Measurements from ENCODE around the gene GUK1.
"Not testable (repeated sequence)": the region's sequence is repeated elsewhere in the genome, so short reads cannot be mapped to it uniquely, and the experiment has no call there.

The GUK1 gene

DNA sequence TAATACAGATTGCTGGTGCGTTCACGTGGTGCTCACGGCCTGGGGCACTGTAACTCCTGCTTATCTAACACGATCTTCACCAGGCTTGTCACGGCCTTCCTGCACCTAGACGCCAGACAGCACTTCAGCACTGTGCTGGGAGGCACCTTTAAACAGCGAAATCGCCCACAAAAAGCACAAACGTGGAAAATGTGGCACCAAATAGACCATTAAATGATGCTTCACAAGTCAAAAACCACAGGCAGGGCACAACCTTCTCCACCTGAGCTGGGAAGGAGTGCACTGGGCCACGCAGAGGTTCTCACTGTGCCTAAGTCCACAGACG lies 45.5 kb downstream of the GUK1 start:
- TF ChIP-seq, protein P1, sequence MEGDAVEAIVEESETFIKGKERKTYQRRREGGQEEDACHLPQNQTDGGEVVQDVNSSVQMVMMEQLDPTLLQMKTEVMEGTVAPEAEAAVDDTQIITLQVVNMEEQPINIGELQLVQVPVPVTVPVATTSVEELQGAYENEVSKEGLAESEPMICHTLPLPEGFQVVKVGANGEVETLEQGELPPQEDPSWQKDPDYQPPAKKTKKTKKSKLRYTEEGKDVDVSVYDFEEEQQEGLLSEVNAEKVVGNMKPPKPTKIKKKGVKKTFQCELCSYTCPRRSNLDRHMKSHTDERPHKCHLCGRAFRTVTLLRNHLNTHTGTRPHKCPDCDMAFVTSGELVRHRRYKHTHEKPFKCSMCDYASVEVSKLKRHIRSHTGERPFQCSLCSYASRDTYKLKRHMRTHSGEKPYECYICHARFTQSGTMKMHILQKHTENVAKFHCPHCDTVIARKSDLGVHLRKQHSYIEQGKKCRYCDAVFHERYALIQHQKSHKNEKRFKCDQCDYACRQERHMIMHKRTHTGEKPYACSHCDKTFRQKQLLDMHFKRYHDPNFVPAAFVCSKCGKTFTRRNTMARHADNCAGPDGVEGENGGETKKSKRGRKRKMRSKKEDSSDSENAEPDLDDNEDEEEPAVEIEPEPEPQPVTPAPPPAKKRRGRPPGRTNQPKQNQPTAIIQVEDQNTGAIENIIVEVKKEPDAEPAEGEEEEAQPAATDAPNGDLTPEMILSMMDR (IDR thresholded peaks at IDR 0.05), result no peak
- H3K4me3 ChIP-seq (ENCODE audit: low read depth in 1 of 2, low read length in 1 of 2), result no peak overlapping the region
- no peaks in the 10 kb centered on the region for H3K27me3 ChIP-seq
- no peak overlapping the region for H3K27ac ChIP-seq
- H3K36me3 ChIP-seq, result no peaks in the 10 kb centered on the region
- no peaks in the 10 kb centered on the region for H3K9me3 ChIP-seq
- no peaks in the 10 kb centered on the region for H3K4me1 ChIP-seq (ENCODE audit: control insufficient read depth in 1 of 2, insufficient read depth in 1 of 2, low read depth in 1 of 2, low read length in 1 of 2)

GRCh38 chr1:228188249-228188648 lies 48.2 kb downstream of the GUK1 start:
- not testable (repeated sequence) for H3K4me3 ChIP-seq (ENCODE audit: low read depth in 1 of 2, low read length in 1 of 2); H3K4me1 ChIP-seq (ENCODE audit: control insufficient read depth in 1 of 2, insufficient read depth in 1 of 2, low read depth in 1 of 2, low read length in 1 of 2); H3K36me3 ChIP-seq; H3K27ac ChIP-seq; H3K27me3 ChIP-seq; H3K9me3 ChIP-seq

- Histone ChIP-seq H3K27ac (no peak overlapping the region), H3K4me1 (ENCODE audit: control insufficient read depth in 1 of 2, insufficient read depth in 1 of 2, low read depth in 1 of 2, low read length in 1 of 2) (no peaks in the 10 kb centered on the region), H3K4me3 (ENCODE audit: low read depth in 1 of 2, low read length in 1 of 2) (no peak overlapping the region), H3K36me3 (no peaks in the 10 kb centered on the region), H3K9me3 (no peaks in the 10 kb centered on the region), H3K27me3 (no peaks in the 10 kb centered on the region)
- TF ChIP-seq, protein P1 (IDR thresholded peaks at IDR 0.05), result no peak
Observed at GRCh38 chr1:228190182-228190581, 50.1 kb downstream of the GUK1 start.

DNA sequence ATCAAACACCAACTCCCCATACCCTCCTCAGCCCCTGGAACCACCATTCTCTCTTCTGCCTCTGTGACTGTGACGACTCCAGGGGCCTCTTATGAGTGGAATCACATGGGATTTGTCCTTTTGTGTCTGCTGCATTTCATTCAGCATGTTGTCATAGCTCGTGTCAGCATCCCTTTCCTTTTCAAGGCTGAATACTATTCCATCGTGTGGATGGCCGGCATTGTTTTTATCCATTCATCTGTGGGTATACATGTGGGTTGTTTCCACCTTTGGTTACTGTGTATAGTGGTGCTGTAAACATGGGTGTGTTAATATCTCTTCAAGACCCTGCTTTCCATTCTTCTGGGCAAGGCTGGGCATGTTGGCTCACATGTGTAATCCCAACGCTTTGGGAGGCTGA lies 50.7 kb downstream of the GUK1 start:
- H3K36me3 ChIP-seq, result no peaks in the 10 kb centered on the region

DNA sequence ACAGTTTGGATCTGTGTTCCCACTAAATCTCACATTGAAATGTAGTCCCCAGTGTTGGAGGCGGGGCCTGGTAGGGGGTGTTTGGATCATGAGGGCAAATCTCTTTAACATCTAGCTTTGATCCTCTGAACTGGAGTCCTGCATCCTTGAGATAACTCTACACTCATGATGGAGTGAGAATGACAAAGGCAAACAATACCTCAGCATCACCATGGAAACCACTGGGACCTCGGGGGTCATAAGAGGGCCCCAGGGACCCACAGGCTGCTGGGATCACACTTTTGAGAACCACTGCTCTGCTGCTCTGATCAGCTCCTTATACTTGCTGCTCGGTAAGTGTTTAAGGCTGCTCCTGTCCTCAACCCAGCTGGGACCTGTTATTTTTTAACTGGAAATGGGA lies 54.4 kb downstream of the GUK1 start:
- H3K4me1 ChIP-seq (ENCODE audit: control insufficient read depth in 1 of 2, insufficient read depth in 1 of 2, low read depth in 1 of 2, low read length in 1 of 2), result no peaks in the 10 kb centered on the region
- no peaks in the 10 kb centered on the region for H3K36me3 ChIP-seq
- no peak overlapping the region for H3K27ac ChIP-seq
- no peaks in the 10 kb centered on the region for H3K9me3 ChIP-seq
- TF ChIP-seq, protein P1 (IDR thresholded peaks at IDR 0.05), result no peak
- H3K4me3 ChIP-seq (ENCODE audit: low read depth in 1 of 2, low read length in 1 of 2), result no peak overlapping the region
- no peaks in the 10 kb centered on the region for H3K27me3 ChIP-seq

More for the DNA sequence above, 50.7 kb downstream of the GUK1 start:
- TF ChIP-seq, protein P1 (IDR thresholded peaks at IDR 0.05), result no peak
- Histone ChIP-seq H3K27me3 (no peaks in the 10 kb centered on the region), H3K27ac (no peak overlapping the region), H3K4me1 (ENCODE audit: control insufficient read depth in 1 of 2, insufficient read depth in 1 of 2, low read depth in 1 of 2, low read length in 1 of 2) (no peaks in the 10 kb centered on the region), H3K4me3 (ENCODE audit: low read depth in 1 of 2, low read length in 1 of 2) (no peak overlapping the region), H3K9me3 (no peaks in the 10 kb centered on the region)

- Histone ChIP-seq H3K9me3 (no peaks in the 10 kb centered on the region), H3K4me3 (ENCODE audit: low read depth in 1 of 2, low read length in 1 of 2) (no peak overlapping the region), H3K36me3 (no peaks in the 10 kb centered on the region), H3K4me1 (ENCODE audit: control insufficient read depth in 1 of 2, insufficient read depth in 1 of 2, low read depth in 1 of 2, low read length in 1 of 2) (no peaks in the 10 kb centered on the region), H3K27ac (no peak overlapping the region), H3K27me3 (no peaks in the 10 kb centered on the region)
- TF ChIP-seq, protein P1 (IDR thresholded peaks at IDR 0.05), result no peak
Observed at GRCh38 chr1:228194921-228195812, 55.1 kb downstream of the GUK1 start.
